ENCODE results near the gene HDAC1.
A peak's percentile ranks its signal among the peaks of the same experiment; 100 is the strongest.

The HDAC1 gene

DNA sequence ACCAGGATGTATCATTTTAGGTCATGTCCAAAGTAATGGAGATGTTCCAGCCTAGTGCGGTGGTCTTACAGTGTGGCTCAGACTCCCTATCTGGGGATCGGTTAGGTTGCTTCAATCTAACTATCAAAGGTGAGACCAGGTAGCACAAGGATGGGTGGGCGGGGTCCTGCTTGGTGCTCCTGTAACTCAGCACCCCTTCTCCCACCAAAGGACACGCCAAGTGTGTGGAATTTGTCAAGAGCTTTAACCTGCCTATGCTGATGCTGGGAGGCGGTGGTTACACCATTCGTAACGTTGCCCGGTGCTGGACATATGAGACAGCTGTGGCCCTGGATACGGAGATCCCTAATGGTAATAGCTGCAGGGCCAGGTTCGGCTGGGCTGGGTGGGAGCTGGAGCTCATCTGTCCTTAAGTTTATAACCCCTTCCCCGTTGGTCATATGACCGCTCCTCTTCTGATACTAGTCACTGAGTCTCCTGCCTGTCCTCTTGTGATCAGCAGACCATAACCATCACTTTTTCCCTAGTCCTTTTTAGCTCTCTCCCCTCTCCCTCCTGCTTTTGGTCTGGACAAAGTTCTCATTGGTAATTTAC, 38.8 kb downstream of the HDAC1 start:
- no peak for DNase-seq

DNA sequence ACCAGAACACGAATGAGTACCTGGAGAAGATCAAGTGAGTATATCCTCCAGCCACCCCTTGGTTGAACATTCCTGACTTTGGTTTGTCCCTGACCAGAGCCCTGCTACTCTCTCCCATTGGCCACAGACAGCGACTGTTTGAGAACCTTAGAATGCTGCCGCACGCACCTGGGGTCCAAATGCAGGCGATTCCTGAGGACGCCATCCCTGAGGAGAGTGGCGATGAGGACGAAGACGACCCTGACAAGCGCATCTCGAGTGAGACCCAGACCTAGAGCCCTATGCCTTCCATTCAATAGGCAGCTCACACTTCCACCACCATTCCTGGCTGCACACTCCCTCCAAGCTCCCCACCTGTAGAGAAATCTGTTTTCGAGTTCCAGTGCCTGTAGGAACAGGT, 39.7 kb downstream of the HDAC1 start:
- no peak for DNase-seq

DNA sequence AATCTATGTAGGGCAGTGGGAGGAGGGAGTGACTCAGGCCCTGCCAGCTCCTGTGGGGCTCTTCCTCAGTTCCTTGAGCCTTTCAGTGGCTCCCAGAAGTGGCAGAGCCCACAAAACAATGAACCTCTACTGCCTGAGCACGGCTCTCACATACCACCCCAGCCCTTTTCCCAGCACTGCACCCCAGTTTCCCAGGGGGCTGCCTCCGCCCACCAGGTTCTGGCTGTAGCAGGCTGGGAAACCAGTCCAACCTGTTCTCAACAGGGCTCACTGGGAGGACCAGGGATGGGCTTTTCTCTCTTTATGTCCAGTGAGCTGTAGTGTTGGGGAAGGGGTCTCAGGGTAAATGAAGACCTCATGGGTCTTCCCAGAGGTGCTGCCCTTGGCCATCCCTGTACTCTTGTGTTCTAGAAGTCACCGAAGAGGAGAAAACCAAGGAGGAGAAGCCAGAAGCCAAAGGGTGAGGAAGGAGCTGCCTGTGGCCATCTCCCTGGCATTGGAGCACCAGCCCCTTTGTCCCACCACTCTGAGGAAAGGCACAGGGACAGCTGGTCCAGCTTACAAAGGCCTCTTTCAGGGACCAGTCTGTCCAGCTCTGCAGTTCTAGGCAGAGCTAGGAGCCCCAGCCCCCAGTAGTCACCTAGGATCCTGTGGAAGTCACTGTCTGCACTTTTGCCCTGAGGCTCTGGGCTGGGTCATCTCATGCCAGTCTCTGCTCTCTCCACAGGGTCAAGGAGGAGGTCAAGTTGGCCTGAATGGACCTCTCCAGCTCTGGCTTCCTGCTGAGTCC, 40.6 kb downstream of the HDAC1 start:
- no peak for DNase-seq

DNA sequence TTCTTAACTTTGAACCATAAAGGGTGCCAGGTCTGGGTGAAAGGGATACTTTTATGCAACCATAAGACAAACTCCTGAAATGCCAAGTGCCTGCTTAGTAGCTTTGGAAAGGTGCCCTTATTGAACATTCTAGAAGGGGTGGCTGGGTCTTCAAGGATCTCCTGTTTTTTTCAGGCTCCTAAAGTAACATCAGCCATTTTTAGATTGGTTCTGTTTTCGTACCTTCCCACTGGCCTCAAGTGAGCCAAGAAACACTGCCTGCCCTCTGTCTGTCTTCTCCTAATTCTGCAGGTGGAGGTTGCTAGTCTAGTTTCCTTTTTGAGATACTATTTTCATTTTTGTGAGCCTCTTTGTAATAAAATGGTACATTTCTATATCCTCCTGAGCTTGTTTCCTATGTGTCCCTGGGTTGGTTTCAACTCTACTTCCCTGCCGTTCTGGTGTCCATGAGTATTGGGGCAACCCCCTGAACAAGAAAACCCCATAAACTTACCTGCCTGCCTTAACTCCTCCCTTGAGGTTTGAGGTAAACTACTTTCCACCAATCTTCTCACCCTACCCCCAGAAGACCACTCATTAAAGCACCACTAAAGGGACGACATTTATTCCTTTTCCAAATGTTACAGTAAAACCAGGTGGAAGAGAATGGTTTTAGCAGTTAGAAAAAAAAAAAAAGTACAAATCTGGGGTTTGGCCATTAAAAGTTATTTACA, 41.5 kb downstream of the HDAC1 start:
- DNase-seq = no peak

DNA sequence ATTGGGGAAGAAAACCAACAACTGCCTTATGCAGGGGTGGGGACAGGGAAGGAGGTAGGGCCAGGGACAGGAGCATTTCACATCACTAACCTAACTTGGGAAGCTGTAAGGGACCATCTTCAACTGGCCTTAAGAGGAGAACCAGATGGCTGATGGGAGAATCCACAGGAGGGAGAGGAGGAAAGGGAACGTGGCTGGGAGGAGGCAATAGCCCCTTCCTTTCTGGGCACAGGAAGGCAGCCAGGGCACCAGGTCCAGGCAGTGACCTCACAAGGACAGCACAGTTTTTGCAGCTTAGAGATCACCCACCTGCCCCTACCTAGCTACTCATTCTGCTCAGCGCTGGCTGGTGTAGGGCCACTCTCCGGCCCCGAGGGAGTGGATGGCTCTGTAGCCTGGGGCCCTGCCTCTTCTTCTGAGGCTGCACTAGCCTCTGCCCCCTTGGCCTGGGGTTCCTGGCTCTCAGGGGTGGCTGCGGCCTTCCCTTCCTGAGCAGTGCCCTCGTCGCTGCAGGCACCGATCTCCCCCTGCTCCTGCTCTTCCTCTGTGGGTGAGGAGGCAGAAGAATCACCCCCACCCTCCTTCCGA, 42.5 kb downstream of the HDAC1 start:
- peak; percentile 15 for DNase-seq

DNA sequence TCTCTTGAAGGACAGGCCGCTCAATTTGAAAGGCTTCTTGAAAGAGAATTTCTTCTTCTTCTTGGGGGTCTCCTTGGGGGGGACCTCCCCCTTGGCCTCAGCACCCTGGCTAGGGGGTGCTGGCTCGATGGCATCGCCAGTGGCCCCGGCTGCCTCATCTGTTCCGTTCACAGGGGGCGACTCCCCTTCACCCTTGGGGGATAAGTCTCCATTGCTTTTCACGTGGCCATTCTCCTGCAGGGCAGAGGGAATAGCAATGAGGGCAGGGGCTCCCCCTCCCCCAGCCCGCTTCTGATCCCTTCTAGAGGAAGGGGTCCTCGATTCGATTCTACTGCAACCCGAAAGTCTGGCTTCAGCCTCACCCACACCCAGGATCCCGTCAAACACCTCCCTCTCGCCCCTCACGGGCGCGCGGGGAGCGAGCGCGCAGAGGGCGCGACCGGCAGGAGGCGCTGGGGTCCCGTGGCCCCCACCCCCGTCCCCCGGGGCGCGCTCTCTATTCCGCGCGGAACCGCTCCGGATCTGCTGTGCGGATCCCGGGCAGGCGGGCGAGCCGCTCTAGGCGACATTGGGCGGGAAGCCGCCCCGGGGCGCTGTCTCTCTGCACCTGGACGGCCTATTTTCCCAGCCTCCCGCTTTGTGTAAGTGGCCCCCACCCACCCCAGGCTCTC, 43.1 kb downstream of the HDAC1 start:
- DNase-seq = peak; percentile 82

DNA sequence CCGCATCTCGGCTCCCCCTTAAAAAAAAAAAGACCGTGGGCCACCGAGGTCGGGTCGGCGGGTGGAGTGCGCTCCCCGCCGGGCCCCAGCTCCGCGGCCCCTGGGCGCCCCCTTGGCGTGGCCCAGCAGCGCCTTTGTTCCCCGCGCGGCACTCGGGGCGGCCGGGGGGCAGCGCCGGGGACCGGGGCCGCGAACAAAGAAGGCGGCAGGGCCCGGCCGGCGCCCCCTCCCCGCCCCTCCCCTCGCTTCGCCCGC, 43.6 kb downstream of the HDAC1 start:
- no peak for DNase-seq

DNA sequence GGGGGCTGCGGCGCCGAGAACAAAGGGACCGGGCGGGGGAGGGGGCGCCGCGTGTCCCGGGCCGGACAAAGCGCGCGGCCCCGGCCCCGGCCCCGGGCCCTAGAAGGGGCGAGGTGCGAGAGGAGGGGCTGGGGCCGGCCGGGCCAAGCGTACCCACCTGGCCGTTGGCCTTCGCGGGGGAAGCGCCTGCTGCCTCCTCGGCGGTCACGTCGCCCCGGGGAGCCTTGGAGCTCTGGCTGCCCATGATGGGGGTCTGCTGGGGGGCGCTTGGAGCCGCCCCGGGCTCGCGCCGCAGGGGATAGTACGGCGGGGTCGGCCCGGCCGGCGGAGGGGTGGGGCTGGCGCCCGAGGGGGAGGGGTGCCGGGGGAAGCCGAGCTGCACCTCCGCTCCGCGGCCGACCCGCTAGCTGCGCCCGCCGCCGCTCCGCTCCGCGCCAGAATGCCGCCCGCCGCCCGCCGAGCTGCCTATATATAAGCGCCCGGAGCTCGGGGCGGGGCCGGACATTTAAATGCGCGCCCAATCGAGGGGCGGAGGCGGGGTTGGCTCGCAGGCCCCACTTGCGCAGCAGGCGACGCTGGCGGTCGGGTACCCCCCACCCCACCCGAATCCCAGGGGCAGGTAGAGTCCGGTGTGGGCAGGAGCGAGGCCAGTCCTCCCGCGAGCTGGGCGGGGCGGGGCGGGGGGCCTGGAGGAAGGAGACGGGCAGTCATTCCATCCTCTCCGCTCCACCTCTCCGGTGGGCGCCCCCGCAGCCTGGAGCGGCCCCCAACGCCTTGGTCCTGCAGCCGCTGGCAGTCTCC, 44.1 kb downstream of the HDAC1 start, which contains the start of gene MARCKSL1:
Gene MARCKSL1 (minus strand): TSS at position 444 of the 801 bp plus-strand sequence. CDS start 200 bp downstream, at position 244.
- peak; percentile 95 for DNase-seq

DNA sequence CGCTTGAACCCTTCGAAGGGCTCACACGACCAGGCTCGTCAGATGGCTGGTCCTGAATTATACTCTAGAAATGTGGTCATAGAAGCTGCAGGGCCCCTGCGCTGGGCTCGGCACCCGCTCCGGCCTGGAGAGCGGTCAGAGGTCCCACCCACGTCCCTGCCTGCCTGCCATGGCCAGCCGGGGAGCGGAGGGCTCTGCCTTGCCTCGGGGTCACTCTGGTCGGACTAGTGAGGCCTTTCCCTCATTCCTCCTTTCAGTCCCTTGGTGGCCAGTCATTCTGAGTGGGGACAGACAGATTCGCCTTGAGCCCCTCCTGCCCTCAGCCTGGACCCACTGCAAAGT, 44.7 kb downstream of the HDAC1 start:
- DNase-seq = no peak

DNA sequence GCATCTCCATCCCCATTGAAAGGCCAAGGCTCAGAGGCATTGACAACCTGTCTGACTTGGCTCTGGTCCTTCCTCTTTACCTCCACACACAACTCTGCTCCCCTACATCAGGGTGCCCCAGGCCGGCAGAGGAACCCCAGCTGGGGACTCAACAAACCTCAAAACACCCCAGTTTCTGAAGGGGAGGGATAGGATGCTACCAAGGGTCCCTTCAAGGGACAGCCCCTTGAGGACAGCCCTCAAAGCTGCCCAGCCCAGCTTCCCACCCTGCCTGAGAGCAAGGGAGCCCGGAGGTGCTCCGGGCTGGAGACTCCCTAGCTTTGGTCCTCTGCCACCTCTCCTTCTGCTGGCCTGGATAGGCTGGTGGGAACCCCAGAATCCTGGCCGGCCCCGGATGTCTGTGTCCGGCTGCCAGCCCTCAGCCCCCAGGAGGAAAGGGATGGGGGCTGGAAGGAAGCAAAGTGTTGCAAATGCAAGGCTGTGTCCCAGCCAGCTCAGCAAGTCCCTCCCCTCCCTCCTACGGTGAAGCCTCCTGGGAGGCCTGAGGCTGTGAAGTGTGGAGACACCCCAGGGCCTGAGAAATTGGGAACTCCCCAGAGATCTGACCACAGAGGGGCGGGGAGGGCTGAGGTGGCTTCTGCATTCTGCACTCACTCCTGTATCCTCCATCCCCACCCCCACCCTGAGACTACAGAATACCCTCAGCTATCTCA, 45.2 kb downstream of the HDAC1 start:
- peak; percentile 48 for DNase-seq

DNA sequence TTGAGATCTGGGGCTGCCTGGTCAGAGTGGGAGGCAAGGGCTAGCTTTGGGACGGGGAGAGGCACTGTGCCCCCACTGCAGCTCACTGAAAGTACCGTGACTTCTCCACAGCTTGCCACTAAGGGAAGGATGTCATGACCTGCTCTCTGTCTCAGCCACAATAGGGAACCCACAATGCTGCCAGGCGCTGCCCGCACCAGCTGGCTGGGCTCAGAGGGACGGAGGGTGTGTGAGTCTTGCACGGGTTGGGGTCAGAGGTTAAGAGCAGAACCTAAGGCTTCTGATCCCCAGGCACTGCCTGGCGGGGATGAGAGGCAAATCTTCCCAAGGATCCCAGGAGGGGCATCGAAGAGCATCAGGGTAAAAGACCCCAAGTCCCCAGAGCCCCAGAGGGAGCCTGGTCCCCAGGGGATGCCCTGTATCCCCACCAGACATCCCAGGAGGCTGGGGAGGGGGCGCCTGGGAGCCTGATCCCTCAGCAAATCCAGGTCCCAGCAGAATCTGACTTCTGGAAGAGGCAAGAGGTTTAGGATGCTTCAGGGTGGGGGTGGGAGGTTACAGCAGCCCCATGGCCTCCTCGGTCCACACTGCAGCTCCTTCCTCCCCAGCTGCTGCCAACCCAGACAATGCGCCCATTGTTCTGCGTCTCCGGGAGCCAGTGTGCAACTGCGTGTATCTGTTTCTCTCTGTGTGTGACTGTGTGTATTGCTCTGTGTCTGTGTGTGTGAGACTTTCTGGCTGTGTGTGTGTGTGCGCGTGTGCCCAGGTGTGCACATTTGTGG, 46.2 kb downstream of the HDAC1 start:
- DNase-seq = no peak

DNA sequence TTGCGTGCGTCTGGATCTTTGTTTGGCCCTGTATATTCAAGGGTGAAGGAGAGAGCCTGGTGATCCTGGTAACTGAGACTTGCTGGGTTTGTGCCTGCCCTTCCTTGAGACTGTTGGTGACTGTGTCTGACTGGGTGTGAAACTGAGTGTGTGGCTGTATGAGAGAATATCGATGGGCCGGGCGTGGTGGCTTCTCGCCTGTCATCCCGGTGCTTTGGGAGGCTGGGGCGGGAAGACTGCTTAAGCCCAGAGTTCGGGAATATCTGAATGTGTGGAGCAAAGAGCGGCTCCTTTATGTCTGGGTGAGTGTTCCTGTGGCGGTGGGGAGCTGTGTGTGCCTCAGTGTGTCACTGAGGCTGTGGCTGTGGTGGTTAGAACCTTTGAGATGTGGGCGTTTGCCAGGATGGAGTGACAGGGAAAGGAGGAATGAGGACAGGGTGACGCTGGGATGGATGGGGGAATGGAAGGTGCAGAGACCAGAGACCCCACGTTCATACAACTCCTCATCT, 46.8 kb downstream of the HDAC1 start:
- no peak for DNase-seq

DNA sequence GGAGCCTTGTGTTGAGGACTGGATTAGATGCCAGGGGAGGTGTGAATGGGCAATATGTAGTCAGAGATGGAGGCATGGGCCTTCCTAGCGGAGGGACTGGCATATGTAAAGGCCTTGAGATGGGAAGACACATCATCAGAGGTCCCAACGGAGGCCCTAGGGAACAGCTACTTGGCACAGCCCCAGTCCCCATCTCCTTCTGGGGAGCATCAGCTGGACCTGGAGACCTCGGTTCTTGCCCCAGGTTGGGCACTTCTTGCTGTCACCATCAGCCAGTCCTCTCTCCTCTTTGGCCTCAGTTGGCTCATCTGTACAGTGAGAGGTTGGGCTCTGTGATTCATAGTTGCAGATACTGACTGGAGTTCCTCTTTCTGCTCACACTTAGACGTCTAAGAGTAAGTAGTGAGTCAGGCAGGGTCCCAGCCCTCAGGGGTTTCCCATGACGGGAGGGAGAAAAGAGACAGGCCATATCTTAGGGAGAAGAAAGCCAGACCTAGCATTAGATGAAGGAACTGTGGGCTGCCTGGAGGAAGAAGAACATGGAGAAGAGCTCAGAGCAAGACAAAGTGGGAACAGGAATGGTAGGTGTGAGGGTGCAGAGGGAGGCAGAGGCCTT, 47.6 kb downstream of the HDAC1 start:
- no peak for DNase-seq

DNA sequence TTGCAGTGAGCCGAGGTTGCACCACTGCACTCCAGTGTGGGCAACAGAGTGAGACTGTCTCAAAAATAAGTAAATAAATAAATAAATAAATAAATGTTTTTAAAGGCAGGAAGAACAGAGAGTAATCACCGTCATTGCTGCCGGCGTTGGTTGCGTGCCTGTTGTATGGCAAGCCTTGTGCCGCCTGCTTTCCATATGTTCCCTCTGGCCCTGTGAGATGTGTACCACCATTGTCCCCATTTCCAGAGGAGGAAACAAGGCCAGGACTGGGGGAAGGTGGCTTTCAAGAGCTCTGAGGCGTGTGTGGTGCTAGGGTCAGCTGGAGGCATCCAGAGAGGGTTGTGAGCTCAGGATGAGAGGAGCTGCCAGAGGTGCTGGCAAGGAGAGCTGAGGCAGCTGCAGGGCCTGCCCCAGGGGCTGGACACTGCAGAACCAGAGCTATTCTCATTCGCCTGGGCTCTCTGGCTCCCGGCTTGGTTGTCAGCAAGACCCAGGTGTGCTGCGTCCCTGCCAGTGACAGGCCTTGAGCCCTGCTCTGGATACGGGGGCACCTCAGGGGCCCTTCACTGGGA, 49.4 kb downstream of the HDAC1 start:
- DNase-seq = no peak

DNA sequence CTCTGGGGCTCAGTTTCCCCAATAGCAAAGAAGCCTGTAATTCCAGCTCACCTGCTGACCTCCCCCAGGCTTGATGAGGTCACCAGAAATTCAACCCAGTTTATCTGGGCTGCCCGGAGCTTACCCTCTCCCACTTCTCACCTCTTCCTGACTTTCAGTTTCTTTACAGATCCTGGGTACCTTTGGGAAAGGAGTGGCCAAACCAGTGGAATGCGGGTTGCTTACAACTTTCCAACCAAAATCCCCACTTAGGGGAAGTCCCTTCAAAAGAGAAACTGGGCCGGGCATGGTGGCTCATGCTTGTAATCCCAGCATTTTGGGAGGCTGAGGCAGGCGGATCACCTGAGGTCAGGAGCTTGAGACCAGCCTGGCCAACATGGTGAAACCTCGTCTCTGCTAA, 50.1 kb downstream of the HDAC1 start:
- DNase-seq = no peak

DNA sequence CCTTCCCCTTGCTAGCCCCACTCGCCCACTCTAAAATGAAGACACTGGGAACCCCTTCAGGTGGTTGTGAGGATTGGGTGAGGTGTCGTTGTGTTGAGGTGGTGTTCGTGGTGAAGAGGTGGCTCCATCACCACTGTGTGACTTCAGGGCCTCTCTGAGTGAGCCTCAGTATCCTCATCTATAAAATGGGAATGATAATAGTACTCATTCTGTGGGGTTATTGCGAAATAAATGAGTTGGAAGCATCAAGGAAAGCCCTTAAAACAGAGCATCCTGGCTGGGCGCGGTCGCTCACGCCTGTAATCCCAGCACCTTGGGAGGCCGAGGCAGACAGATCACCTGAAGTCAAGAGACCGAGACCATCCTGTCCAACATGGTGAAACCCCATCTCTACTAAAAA, 50.8 kb downstream of the HDAC1 start:
- no peak for DNase-seq

DNA sequence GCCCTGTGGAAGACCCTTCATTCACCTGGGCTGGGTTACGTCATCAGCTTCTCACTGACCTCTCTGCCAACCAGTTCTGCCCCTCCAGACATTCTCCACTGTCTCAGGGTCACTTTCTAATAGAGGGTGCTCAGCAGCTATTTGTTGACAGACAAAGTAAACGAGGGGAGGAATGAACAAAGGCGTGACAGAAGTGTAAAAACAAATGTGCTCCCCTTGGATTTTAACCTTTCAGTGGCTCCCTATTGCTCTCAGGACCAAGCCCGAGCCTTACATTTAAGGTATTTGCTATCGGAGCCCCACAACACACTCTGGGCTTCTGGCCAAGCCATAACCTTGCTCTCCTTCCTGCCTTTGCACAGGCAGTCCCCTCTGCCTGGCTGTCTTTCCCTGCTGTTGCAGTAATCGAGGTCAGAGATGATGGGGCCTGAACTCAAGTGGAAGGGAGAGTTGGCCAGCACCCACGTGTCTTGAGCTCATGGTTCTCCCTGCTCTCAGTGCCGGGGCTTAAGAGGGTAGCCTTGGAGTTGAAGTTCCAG, 53.5 kb downstream of the HDAC1 start:
- peak; percentile 66 for DNase-seq

DNA sequence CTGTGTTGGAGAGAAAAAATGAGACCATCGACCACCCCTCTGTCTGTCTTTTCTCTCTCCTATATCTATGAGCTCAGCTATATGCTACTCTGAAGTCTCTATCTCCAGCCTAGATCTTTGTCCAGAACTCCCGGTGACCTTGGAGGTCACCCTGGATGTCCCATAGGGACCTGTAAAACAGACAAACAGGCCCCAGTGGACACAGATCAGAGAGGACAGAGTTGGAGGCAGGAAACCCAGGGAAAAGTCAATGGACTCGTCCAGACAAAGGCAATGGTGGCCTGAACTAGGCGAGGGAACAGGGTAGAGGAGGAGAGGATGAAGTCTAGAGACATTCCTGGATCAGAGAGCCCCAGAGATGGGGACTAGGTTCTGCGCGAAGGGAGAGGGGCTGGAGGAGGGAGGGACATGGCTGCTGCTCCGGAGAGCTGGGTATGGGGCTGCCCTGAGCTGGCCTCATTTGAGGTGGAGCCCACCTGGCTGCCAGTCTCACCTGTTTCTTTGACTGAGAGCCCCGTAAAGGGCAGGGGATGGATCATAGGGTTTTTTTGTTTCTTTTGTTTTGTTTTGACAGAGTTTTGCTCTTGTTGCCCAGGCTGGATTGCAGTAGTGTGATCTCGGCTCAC, 54.8 kb downstream of the HDAC1 start:
- DNase-seq = no peak

DNA sequence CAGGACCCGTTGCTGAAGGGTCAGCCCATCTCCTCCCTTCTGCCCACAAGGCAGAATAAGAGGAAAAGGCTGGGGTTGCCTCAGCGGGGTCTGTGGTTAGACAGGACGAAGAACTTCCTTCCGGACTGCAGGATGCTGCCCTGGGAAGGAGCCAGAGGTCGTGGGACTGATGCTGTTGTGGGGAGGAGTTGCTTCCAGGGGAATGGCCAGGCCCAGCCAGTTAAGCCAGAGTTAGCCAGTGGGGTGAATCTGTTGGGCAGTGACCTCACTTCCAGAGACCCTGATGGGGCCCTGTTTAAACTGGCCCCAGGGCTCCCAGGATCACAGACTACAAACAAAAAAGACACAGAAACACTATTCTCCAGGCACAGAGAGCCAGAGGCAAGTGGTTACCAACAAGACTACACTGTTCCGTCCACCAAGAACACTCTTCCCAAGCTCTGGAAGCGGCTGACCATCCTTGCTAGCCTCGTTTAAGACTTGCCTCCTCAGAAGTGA, 57.4 kb downstream of the HDAC1 start:
- no peak for DNase-seq

Data from CD4-positive, alpha-beta T cell treated with Interleukin-17A for 4 hours (primary cell).